Limb (tissue), 2 donors: ENCODE measurements around the gene SP140L.
"Not testable (repeated sequence)": the region's sequence is repeated elsewhere in the genome, so short reads cannot be mapped to it uniquely, and the experiment has no call there.

ENCODE experiments used
- DNase-seq, 2 donors: peaks; one replicate each; pipeline ENCODE4 v3.0.0-alpha.2; 2016; ENCODE audit errors: extremely low spot score in 2 of 2

The SP140L gene

DNA sequence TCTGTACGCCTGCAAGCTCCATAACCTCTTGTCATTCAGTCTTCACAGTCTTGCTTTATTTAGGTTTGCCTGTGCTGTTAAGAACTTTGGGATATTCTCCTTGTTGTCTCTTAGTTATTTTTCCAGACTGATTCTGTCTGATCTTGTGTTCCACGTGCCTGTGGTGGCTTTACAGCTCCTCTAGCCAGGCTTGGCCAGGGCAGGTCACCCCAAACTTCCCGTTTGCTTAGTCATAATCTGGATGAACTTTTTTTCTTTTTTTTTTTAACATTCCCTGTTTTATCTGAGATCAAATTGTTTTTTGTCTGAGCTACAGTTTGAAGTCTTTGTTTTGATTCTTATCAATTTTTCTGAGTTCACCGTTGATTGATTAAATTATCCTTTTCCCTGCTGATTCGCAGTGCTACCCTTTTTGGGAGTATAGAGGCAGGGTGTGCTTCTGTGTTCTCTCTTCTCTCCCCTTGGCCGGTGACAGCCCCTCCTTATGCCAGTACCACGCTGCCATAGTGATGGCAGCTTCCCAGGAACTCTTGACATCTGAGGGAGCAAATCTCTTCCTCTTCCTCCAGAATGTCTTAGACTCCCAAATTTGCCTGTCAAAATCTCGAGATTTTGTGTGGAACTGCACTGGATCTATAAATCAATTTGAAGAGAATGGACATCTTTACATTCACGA, 91.5 kb downstream of the SP140L start:
- no peak for DNase-seq

GRCh38 chr2:230419181-230419580, 92.2 kb downstream of the SP140L start:
- no peak for DNase-seq

DNA sequence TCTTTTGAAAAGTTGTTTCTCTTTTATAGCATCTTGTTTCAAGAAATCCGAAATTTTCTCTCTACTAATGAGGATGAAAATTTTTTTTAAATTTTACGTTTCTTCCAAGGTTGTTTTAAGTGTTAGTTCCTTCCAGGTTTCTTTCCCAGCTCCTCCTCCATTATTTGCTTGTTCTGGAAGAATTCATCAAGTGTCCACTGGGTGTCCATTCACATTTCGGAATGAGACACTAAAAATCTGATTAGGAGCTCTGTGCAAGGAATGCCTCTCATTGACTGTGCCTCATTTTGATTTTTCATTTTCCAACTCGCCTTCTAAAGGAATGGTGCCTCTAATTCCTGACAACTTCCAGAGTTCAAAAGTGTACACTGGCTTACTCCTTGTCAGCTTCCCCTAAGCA, 95.2 kb downstream of the SP140L start:
- no peak for DNase-seq

GRCh38 chr2:230423851-230424458, 97.0 kb downstream of the SP140L start:
- no peak for DNase-seq

DNA sequence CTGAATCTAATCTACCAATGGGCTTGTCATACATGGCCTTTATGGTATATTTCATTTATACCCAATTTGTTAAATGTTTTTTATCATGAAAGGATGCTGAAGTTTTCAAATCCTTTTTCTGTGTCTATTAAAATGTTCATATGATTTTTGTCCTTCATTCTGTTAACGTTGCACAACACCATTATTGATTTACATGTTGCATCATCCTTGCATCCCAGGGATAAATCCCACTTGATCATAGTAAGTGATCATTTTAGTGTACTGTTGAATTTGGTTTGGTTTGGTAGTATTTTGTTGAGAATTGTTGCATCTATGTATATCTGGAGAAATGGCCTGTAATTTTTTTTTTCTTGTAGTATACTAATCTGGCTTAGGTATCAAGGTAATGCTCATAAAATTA, 98.4 kb downstream of the SP140L start:
- no peak for DNase-seq

DNA sequence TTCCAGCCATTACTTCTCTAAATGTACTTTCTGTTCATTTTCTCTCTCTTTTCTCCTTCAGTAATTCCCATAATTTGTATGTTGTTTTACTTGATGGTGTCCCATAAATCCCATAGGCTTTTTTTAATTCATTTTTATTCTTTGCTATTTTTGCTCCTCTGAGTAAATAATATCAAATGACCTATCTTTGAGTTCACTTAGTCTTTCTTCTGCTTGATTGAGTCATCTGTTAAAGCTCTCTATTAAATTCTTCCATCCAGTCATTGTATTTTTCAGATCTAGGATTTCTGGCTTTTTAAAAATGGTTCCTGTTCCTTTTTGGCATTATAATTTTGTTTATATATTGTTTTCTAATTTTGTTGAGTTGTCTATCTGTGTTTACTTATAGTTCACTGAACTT, 102.5 kb downstream of the SP140L start:
- no peak for DNase-seq

- no peak for DNase-seq
Measured at GRCh38 chr2:230430957-230431910, 104.2 kb downstream of the SP140L start.

DNA sequence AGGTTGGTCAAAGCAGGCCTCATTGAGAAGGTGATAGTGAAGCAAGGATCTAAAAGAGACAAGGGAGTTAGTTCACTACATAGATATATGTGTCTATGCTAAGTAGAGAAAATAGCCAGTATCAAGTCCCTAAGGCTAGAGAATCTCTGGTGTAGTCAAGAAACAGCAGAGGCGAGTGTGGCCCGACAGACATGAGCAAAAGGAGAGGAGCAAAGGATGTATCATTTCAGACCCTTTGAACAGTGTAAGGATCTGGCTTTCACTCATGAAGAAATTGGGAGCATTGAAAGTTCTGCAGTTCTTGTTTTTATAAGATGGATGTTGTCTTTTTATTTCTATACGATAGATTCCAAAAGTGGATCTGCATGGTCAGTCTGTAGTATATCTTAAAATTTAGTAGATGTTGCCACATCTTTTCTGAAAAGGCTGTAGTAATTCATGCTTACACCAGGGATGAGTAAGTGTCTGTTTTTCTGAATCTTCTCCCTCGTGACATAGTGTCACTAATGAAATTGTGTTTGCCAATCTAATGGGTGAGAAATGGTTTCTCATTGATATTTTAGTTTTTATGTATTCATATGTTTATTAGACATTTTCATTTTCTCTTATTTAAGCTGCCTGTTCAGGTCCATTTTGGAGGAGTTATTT, 107.8 kb downstream of the SP140L start:
- no peak for DNase-seq

GRCh38 chr2:230435431-230435830, 108.4 kb downstream of the SP140L start:
- DNase-seq, result no peak

DNA sequence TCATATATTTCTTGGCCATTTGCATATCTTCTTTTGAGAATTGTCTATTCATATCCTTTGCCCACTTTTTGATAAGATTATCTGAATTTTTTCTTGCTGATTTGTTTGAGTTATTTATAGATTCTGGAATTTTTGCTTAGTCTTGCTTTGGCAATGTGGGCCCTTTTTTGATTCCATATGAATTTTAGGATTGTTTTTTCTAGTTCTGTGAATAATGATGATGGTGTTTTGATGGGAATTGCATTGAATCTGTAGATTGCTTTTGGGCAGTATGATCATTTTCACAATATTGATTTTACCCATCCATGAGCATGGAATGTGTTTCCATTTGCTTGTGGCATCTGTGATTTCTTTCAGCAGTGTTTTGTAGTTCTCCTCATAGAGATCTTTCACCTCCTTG, 112.1 kb downstream of the SP140L start:
- DNase-seq, result not testable (repeated sequence)

- DNase-seq, result no peak
Measured at GRCh38 chr2:230439590-230439989, 112.6 kb downstream of the SP140L start.

GRCh38 chr2:230441227-230441897, 114.4 kb downstream of the SP140L start:
- no peak for DNase-seq

GRCh38 chr2:230443541-230443940, 116.5 kb downstream of the SP140L start:
- DNase-seq, result no peak

DNA sequence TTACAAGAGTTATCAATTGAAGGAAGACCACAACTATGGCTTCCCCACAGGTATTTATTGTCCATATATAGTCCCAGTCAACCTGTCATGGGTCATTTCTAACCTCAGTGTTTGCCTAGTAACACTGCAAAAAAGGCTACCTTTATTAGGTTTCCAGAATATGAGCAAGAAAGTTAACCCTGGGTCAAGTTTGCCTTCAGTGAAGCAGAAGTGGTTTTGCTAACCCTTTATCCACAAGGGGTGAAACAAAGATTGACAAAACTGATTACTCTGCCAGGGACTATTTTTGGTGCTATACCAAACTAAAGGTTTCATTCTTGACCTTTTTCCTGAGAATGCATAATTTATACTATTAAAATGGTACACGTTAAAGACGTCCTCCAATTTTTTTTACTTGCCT, 117.8 kb downstream of the SP140L start:
- DNase-seq, result no peak

DNA sequence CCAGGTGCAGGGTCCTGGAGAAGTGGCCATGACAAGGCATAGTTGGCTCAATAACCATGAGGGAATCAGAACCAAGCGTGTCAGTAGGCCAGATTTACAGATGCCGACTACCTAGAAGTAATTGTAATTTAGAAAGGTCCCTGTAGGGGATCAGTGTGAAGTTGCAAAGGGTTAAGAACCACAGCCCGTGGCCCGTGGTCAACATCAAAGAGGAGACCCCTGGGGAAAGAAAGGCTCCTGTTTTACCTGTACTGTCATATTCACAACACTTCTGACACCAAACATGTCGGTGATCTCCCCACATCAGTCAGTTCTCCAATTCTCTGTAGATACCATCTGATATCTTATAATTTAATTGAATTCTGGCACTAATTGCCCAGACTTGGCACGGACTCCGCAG, 120.0 kb downstream of the SP140L start:
- DNase-seq, result no peak

DNA sequence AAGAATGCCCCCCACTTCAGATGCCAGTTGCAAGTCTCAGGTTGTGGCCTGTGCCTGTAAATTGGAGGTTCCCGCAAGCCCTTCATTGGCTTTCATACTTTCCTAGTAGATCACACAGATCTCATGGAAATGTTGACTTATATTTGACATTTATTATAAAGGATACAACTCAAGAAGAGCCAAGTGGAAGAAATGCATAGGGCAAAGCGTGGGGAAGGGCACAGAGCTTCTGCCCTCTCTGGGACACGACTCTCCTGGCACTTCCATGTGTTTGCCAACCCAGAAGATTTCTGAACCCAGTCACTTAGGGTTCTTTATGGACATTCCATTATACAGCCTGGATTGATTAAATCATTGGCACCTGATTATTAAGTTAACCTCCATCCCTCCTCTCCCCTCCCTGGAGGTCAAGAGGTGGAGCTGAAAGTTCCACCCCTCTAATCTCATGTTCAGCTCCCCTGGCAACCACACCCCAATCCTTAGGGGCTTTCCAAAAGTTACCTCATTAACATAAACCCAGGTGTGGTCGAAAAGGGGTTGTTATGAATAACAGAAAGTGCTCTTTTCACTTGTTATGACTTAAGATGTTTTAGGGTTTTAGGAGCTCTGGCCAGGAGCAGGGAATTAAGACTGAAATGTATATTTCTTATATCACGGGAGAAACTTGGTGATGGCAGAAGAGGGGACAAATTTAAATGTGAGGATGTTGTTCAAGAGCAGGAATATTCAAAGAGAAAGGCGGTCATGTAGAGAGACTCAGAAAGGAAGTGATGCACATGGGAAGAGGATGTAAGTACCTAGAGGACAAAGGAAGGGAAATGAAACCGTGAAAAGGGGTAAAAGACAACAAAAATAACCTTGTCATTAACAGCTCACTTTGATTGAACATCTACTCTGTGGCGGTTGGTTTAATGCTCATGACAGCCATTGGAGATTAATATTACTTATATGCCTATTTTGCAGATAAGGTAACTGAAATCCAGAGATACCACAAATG, 120.8 kb downstream of the SP140L start:
- no peak for DNase-seq

- no peak for DNase-seq
Measured at GRCh38 chr2:230449901-230450467, 123.0 kb downstream of the SP140L start.

DNA sequence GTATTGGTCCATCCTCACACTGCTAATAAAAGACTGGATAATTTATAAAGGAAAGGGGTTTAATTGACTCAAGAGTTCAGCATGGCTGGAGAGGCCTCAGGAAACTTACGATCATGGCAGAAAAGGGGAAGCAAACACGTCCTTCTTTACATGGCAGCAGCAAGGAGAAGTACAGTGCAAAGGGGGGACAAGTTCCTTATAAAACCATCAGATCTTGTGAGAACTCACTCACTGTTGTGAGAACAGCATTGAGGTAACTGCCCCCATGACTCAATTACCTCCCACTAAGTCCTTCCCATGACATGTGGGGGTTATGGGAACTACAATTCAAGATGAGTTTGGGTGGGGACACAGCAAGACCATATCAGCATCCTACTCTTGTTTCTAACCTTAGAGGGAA, 126.0 kb downstream of the SP140L start:
- DNase-seq, result no peak
